KMS-11 (cell line): Measurements from ENCODE around the gene ASL.

Experiments used
- H2AFZ ChIP-seq: fragments of 200-600 bp; sonication (generic); 2 replicates; pipeline ENCODE4 v1.6.1; 2016; ENCODE audit warnings: antibody characterized with exemption, mixed run types, low read depth
- H3K27ac ChIP-seq: fragments of 200-600 bp; sonication (generic); 2 replicates; pipeline ENCODE4 v1.6.1; 2016; ENCODE audit warnings: mild to moderate bottlenecking, mixed run types
- H3K27me3 ChIP-seq: fragments of 200-600 bp; sonication (generic); 2 replicates; pipeline ENCODE4 v1.6.1; 2017; ENCODE audit warnings: mild to moderate bottlenecking, low read depth, mixed run types, moderate library complexity; ENCODE audit not compliant: insufficient read depth
- H3K36me3 ChIP-seq: fragments of 200-600 bp; sonication (generic); 2 replicates; pipeline ENCODE4 v1.6.1; 2017; ENCODE audit warnings: mild to moderate bottlenecking, mixed run types; ENCODE audit not compliant: insufficient read depth
- H3K4me1 ChIP-seq: fragments of 200-600 bp; sonication (generic); 2 replicates; pipeline ENCODE4 v1.6.1; 2016; ENCODE audit warnings: mild to moderate bottlenecking, low read depth, mixed run types; ENCODE audit not compliant: poor library complexity, severe bottlenecking
- H3K4me2 ChIP-seq: fragments of 200-600 bp; sonication (generic); 2 replicates; pipeline ENCODE4 v1.7.0; 2016; ENCODE audit warnings: mild to moderate bottlenecking, mixed run types
- H3K4me3 ChIP-seq: fragments of 200-600 bp; sonication (generic); IDR thresholded peaks from 2 replicates; pipeline ENCODE4 v1.6.1; 2017; ENCODE audit warnings: low read depth, low read length, mixed read lengths; ENCODE audit not compliant: insufficient read depth
- H3K79me2 ChIP-seq: fragments of 200-600 bp; sonication (generic); 2 replicates; pipeline ENCODE4 v1.6.1; 2016; ENCODE audit warnings: low read depth, mixed run types; ENCODE audit not compliant: insufficient read depth
- H3K9ac ChIP-seq: fragments of 200-600 bp; sonication (generic); 2 replicates; pipeline ENCODE4 v1.6.1; 2016; ENCODE audit warnings: mild to moderate bottlenecking, mixed run types
- H4K20me1 ChIP-seq: fragments of 200-600 bp; sonication (generic); 2 replicates; pipeline ENCODE4 v1.6.1; 2016; ENCODE audit warnings: mild to moderate bottlenecking, mixed run types; ENCODE audit not compliant: insufficient read depth
- CTCF ChIP-seq: fragments of 200-600 bp; sonication (generic); conservative IDR thresholded peaks from 2 replicates; pipeline ENCODE4 v1.6.1; 2017; ENCODE audit warnings: low read depth, mild to moderate bottlenecking, antibody characterized with exemption, low read length, moderate library complexity, mixed read lengths

The ASL gene

DNA sequence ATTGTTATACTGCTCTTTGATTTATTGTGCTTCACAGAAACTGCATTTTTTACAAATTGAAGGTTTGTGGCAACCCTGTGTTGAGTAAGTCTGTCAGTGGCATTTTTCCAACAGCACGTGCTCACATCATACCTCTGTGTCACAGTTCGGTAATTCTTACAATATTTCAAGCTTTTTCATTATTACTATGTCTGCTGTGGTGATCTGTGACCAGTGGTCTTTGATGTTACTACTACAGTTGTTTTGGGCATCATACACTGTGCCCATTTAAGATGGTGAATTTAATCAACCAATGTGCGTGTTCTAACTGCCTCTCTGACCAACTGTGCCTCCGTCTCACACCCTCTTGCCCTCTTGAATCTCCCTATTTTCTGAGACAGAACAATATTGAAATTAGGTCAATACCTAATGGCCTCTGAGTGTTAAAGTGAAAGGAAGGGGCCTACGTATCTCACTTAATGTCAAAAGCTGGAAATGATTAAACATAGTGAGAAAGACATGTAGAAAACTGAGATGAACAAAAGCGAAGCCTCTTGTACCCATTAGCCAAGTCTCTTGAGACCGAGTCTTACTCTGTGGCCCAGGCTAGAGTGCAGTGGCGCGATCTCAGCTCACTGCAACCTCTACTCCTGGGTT, 20.2 kb upstream of the ASL start:
- H2AFZ ChIP-seq = no peak overlapping the region
- no peaks in the 10 kb centered on the region for H4K20me1 ChIP-seq
- H3K27ac ChIP-seq = no peak overlapping the region
- H3K4me2 ChIP-seq = no peak overlapping the region
- H3K9ac ChIP-seq = no peak overlapping the region
- no peaks in the 10 kb centered on the region for H3K4me1 ChIP-seq
- H3K79me2 ChIP-seq = no peaks in the 10 kb centered on the region
- TF ChIP-seq CTCF = no peak
- H3K27me3 ChIP-seq = no peaks in the 10 kb centered on the region
- no peaks in the 10 kb centered on the region for H3K36me3 ChIP-seq
- H3K4me3 ChIP-seq = no peak overlapping the region

DNA sequence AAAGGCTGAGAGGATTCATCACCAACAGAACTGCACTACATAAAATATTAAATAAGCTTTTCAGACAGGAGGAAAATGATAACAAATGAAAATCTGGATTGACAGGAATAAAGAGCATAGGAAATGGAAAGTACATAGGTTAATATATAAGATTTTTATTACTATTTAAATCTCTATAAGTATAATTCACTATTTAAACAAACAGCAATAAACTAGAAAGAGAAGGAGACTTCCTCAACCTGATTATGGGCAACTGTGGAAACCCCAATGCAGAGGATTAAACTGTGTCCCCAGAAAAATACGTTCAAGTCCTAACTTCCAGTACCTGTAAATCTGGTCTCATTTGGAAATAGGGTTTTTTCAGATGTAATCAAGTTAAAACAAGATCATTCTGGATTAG, 14.8 kb upstream of the ASL start:
- no peaks in the 10 kb centered on the region for H4K20me1 ChIP-seq
- no peak for TF ChIP-seq CTCF

GRCh38 chr7:66069732-66070131, 5.9 kb upstream of the ASL start:
- no peak overlapping the region for H3K4me2 ChIP-seq
- peaks cover 14% of the 10 kb centered on the region for H3K4me1 ChIP-seq
- no peak overlapping the region for H2AFZ ChIP-seq
- no peak overlapping the region for H3K4me3 ChIP-seq
- no peaks in the 10 kb centered on the region for H3K79me2 ChIP-seq
- no peak overlapping the region for H3K27ac ChIP-seq
- TF ChIP-seq CTCF = no peak
- no peaks in the 10 kb centered on the region for H3K36me3 ChIP-seq
- no peaks in the 10 kb centered on the region for H3K27me3 ChIP-seq
- H3K9ac ChIP-seq = no peak overlapping the region
- H4K20me1 ChIP-seq = no peaks in the 10 kb centered on the region

More for the DNA sequence above, 14.8 kb upstream of the ASL start:
- H3K9ac ChIP-seq = no peak overlapping the region
- no peak overlapping the region for H3K4me2 ChIP-seq
- H3K79me2 ChIP-seq = no peaks in the 10 kb centered on the region
- no peaks in the 10 kb centered on the region for H3K36me3 ChIP-seq
- H2AFZ ChIP-seq = no peak overlapping the region
- H3K27me3 ChIP-seq = no peaks in the 10 kb centered on the region
- H3K4me3 ChIP-seq = no peak overlapping the region
- no peaks in the 10 kb centered on the region for H3K4me1 ChIP-seq
- no peak overlapping the region for H3K27ac ChIP-seq

DNA sequence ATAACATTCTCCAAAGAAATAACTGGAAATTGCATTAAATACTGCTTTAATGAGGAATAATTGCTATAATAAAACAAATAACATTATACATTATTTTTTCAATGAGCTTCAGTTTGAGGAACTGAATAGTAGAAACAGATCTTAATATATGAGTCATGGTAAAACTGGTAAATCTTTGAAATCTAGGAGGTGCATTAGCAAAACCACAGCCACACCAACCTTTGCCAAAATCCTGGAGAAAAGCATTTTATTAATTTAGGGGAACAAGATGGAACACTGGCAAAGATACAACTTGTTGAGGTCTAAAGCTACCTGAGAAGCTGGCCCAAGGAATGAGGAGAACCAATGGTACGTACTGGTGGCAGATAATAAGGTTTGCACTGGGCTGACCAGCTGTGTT, 5.4 kb upstream of the ASL start:
- Histone ChIP-seq H3K4me2 (no peak overlapping the region), H3K4me1 (peaks cover 14% of the 10 kb centered on the region), H3K27ac (no peak overlapping the region), H3K36me3 (no peaks in the 10 kb centered on the region), H3K79me2 (no peaks in the 10 kb centered on the region), H4K20me1 (no peaks in the 10 kb centered on the region), H3K27me3 (no peaks in the 10 kb centered on the region), H2AFZ (no peak overlapping the region), H3K9ac (no peak overlapping the region), H3K4me3 (no peak overlapping the region)
- TF ChIP-seq CTCF = no peak
